Stimulated activated CD8-positive, alpha-beta memory T cell treated with anti-CD3 and anti-CD28 coated beads, Interleukin-2, amount 100 ng/mL, for 48 hours (primary cell): ENCODE results near the gene GSAP.

Experiments
- DNase-seq, 2 donors: peaks; one replicate each; pipeline ENCODE4 v3.0.0-alpha.2; 2020; ENCODE audit warnings: low read depth in 2 of 2

Gene GSAP

DNA sequence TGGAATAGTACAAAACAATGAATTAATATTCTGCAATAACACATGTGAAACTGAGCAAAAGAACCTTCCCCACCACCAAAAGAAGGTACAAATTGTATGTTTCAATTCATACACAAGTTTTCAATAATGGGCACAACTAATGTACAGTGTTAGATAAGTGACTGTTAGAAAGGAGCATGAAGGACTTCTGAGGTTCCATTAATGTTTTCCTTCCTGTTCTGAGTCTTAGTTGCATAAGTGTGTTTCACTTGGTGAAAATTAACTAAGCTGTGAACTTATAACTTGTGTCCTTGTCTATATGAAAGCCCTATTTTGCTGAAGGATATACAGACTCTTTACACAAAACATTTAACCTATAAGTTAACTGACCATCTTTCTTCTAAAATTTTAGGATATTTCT lies 8.2 kb downstream of the GSAP start:
- no peak for DNase-seq

DNA sequence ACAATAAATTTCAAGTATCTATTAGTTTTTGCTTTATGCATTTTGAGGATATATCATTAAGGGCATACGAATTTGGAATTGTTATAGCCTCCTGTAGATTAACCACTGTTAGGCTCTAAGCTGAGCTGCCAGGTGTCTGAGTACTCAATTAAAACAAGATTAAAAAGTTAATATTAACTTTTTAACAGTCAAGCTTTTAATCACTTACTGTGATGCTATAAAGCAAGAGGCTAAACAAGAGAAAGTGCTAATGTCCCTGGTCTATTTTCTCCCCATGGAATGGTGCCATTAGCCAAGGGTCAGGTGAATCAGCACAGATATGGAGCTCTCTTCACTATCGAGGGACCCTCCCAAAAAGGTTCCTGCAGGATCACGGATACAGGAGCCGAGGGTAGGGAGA lies 9.7 kb downstream of the GSAP start:
- DNase-seq = no peak

DNA sequence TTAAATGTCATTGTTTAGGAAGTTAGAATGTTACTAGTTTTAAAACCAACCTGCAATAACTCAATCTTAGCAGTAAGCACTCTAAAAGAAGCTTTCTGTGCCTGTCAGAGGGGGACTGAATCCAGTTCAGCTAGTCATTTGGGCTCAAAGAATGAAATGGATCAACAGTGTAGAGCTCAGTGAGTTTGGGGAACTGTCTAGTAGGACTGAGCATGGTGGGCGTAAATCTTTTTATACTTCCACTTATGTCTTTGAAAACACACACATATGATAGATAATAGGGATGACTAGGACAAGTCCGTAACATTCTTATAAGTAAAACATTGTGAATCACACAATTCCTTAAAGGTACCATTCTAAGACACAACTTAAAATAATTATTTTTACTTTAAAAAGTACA lies 11.5 kb downstream of the GSAP start:
- DNase-seq = no peak

DNA sequence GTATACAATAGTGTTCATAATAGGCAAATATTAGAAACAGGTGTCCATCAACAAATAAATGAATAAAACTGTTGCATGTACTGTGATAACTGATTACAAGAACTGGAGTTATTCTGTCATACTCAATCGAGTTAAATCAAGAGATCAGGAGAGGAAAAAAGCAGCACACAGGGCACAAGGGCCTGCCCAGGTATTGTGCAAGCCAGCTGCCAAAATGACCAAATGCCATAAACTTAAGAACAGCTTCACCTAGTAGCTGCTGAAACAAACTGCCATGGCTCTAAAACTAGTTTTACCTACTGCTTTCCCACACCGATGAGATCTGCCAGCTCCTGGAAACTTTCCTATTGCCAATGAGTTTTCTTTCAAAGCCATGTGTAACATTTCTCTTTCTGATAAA lies 12.2 kb downstream of the GSAP start:
- no peak for DNase-seq

DNA sequence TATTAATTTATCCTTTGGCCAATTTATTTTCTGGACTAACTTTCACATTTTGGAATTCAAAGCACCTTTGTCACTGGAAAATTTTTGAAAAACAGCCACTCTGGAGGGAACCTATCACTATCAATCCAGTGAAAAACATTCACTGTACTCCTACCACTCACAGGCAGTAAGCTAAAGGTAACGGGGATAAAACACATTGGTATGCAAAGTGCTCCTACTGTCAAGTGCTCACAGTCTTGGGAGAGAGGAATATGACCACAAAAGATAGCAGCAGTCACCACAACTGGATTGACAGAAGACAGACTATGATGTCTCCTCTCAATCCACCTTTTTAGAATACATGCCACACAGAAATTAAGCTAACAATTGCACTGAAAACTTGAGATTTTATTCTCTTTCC lies 13.3 kb downstream of the GSAP start:
- DNase-seq = no peak

DNA sequence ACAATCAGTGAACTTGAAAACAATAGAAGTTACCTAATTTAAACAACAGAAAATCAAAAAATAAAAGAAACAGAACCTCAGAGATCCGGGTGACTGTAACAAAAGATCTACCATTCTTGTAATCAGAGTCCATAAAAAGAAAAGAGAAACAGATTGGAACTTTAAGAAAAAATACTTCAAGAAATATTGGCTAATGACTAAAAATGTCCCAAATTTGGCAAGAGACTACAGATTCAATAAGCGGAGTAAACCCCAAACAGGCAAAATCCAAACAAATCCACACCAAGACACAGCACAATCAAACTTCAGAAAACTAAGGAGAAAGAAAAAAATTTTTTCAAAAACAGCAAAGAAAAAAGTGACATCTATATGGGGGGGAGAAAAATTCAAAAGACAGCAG lies 15.1 kb downstream of the GSAP start:
- no peak for DNase-seq

DNA sequence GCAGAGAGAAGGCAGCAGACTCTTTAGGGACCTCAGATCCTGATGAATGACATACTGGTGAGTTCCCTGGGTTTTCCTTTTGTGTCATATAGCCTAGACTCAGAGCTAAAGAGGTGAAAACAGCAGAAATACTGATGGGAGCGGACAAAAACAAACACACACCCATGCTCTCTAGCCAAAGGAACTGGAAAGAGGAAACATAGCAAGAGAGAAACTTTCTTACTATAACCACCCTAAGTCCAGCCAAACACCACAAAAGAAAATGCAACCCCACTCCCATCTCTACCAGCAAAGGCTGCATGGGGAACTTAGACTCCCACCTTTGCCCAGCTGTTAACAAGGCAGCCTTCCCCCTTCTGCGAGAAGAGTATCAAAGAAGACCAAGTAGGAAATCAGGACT lies 16.3 kb downstream of the GSAP start:
- no peak for DNase-seq

DNA sequence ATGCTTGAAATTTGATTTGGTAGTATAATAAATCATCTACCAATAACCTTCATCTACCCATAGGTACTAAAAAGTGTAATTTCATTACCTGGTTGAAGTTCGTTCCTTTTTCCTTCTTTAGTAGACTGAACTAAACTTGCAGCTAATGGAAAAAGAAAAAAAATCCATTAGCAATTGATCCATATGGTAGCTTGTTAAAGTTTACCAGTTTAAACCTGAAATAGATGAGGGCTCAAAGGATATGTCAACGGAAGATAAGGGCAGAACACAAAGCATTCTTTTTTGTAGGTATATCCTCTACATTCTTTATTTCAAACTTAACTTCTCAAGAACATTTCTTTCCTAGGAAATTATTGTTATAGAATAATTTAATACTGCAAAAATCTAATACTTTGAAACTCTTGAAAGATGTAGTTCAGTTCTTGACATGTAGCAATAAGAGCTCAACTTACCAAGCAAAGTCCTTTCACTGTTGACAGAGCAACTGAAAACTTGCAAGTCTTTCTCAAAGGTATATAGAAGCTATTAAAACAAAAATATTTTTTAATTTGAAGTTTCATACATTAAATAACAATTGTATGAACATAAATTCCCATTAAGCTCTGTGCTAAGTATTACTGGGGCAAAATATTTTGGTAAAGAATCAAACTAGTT lies 19.1 kb downstream of the GSAP start:
- DNase-seq = no peak

DNA sequence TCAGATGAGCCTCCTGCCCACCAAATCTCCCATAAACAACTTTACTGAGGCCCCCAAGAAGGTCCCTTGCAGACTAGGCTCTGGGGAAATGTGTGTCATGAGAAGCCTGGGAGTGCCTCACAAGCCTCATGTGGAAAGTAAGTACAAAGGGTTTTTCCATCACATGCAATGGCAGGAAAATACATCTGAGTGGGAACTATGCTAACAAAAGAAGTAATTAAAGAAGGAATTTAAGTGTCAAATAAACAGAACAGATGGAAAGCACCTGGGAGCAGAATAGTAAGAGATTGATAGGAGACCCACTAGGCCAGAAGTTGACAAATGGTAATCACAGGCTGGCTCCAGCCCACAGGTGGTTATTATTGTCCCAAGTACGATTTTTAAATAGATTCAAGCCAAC lies 20.5 kb downstream of the GSAP start:
- DNase-seq = no peak

DNA sequence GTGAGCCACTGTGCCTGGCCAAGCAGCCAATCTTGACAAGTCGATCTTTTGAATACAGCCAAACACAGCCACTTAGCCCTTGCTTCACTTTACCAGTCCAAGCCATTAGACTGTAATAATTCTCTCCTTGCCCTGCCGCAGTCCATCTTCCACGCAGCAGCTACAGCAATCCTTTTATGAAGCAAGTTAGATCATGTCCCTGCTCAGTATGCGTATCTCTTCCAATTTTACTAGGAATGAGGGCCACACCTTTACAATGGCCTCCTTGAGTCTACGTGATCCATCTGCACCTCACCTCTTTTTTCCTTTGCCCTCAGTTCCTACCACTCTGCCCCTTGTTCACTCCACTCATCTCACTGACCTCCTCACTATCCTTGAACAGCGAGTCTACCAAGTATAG lies 22.2 kb downstream of the GSAP start:
- DNase-seq = no peak

DNA sequence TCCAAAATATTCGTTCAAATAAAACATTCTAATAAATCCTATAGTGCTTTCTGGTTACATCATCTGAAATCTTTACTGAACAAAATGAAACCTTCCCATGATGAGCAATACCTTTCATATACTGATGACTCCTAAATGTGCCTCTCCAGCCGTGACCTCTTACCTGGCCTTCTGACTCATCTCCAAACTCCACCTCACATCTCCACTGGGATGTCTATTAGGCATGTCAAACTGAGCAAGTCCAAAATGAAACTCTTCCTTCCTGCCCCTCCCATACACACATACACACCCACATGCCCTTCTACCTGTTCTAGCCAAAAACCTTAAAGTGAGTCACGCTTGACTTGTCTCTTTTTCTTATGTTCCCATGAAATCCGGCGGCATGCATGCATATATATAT lies 22.9 kb downstream of the GSAP start:
- no peak for DNase-seq

DNA sequence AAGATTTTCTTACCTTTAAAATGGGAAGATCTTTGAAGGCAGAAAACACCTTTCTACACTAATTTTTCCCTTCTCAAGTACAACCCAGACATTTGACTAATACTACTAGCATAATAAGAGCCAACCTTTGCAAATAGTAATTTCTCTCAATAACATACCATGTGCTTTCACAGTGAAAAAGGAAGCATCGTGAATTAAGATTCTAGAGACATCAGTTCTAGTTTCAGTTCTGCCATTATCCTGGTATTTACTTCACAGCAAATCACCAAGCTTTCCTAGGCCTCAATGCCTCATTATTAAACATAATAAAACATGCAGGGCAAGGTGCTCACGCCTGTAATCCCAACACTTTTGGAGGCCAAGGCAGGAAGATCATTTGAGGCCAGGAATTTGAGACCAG lies 24.9 kb downstream of the GSAP start:
- DNase-seq = no peak

DNA sequence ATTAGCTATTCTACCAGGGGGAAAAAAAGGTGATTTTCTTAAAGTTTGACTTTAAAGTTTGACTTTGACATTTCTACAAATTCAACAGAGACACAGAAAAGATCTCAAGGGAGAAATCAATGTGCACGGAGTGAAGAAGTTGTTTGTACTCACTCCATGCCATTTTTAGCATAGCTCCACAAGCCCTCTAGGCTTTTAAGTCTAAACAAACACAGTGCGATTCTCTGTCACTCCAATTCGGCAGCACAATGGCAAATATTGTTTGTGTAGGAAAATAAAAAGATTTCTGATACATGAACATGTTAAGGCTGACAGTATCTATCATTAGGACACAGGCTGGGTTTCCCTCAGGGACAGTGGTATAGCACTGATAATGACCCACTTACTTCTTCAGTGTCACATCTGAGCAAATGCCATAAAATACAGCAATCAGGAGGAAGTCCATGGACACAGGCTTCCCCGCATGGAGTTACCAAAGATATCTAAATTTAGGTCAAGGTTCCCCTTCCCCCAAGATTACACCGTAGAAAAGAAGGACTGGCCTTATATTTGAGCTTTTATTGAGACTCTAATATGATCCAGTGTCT lies 28.0 kb downstream of the GSAP start:
- DNase-seq = no peak

DNA sequence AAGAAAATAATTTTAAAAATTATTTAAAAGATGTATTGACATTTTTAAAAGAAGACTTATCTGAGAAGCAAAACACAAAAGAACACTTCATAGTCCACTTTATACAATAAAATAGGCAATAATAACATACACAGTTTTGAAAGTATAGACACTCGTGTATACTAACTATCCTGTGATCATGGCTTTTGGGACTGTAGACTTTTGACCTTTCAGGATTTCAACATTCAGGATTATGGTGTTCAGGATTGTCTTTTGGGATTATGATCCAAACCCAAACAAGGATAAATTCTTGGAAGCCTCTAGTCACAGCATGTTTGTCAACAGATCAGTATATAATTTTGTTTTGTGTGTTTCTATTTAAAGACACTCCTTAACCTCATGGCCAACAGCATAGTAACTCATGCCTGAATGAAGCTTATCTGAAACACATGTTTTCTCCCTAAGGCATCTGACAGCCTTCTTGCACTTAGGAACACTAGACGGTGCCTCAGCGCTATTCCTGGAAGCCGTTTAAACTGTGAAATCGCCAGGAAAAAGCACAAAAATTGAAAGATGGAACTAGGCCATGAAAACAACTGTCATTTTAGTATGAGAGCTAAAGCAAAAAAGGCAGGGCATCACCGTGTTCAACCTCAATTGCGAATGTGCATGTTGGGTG lies 29.9 kb downstream of the GSAP start:
- no peak for DNase-seq

DNA sequence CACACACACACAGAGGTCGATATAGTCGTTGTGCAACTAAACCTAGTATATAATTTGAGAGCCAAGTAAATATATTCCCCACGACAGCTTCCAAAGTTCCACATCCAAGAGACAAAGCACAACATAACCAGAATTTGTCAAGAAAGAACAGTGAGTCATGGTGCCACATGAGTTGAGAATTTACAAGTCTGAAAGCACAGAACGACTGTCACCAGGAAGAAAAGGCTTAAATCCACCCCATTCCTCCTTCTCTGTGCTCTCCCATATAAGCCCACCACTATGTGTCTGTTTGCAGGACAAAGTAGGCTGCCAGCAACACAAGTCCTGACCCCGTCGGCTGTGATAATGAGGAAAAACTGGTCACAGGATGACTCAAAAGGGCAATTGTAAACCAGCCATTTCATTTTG lies 32.8 kb downstream of the GSAP start:
- DNase-seq = no peak

DNA sequence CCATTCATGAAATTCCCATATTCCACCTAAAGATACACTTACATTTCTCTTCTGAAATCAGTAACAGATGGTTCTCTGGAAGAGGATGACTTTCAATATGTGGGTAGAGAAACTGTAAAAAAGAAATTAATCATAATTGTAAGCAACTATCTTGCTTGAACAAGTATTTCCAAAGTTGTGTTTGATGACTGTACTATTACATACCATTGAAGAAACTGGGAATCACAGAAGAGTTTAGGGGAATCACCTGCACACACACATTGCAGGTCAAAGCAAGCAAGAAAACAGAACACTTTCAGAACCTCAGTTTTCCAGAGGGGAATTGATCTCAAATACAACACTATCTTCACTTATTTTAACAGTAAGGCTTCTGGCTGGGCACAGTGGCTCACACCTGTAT lies 33.6 kb downstream of the GSAP start:
- DNase-seq = no peak

DNA sequence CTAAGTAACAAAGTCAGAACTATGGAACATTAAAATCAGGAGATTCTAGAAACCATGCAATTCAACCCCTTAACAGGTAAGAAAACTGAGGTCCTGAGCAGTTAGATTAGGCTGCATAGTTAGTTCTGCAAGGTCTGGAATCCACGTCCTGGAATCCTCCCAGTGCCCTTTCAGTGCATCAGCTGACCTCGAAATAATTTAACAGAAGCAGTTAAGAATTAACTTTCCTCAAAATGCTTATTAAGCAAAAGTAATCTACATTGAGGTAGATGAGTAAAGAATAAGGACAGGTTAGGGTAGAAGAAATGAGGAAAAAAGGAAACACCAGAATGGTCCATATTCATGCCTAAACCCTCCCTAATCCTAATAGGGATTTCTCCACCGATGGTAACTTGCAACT lies 37.6 kb downstream of the GSAP start:
- no peak for DNase-seq

DNA sequence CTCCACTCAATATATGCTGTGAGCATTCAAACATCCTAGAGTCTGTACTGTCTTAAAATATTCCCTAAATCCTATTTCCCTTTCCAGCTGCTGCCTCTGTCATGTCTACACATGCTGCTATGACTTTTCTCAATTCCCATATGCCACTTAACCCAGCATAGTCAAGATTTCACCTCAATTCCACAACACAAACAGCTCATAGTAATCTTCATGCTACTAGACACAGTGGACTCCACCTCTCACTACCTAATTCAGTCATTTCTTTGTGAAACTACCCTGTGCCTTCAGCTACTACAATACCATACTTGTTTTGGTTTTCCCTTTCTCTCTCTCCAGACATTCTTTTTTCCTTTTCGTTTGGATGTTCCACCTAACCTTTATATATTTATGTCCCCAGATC lies 45.5 kb downstream of the GSAP start:
- DNase-seq = no peak

DNA sequence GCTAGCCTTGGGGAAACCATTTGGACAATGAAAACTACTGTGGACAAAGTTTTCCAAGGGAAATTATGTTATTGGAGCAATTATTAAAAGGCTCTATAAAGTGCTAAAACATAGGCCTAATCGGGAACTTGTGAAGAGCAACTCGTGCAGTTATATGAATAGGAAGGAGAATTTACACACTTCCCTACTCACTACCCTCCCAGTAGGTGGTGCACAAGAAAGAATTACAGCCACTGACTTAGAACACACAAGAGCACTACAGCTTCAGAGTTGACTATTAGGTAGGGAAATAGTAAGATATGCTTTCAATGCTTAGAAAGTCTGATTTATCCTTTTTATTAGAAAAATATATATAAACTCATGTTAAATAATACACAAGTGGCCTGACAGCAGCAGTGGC lies 47.2 kb downstream of the GSAP start:
- no peak for DNase-seq

DNA sequence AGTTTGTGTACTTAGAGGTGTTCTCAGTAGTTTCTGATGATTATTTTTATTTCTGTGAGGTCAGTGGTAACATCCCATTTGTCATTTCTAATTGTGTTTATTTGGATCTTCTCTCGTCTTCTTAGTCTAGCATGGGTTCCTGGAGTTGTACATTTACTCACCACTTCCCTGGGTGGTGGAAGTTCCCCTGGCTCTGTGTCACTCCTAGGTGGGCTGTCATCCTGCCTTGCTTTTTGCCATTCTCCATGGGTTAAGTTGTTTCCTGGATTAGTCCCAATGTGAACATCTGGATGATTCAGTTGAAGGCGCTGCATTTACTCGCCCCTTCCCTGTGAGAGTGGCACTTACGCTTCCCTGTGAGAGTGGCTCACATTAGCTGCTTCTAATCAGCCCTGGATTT lies 48.2 kb downstream of the GSAP start:
- DNase-seq = no peak

DNA sequence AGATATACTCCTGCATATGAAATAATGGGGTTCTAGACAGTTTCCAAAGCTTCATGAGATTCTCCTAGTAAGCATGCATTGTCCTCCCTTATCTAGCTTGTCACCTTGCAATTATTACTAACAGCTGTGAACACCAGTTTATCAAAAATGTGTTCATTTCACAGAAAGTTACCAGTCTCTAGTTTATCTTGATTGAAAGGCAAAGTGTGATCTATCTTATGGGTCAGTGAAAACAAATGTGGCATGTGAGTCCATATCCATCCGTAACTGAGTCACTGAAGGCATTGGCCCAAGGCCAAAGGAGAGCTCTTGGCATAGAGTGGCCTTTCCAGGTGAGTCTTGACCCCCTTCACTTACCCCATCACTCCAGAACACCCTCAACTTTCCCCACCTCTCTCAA lies 53.2 kb downstream of the GSAP start:
- no peak for DNase-seq

DNA sequence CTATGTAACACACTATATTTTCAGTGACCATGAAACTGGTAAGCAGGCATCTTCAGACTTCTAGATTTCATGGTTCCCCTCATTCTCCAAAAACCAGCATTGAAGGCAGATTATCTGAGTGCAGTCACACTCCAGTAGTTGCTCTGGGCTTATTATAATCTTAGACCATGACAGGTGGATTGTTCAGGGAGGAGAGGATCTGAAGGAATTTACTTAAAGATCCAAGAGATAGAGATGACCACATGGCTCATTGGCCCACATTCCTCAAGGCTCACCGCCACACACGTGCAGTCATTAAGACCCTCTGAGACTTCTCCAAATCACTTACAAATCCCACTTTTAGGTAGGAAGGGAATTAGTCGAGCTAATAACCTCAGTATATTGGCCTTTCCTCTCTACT lies 55.2 kb downstream of the GSAP start:
- DNase-seq = no peak

DNA sequence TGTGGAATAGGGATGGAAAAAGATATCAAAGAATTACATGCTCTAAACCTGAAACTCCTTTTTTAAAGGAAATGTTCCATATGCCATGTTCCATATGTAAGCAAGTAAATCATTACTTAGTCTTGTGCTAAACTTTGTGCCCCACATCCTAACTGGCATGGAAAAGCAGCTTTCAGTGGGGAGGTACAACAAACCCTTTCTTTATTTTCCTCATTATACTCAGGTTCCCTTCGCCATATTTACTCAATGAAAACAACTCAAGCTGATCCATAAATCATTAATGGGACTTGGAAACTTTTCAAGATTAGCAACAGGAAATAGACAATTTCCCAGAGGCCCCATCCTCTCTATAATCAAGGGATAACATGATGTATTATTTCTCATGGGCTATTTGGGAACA lies 56.0 kb downstream of the GSAP start:
- no peak for DNase-seq

DNA sequence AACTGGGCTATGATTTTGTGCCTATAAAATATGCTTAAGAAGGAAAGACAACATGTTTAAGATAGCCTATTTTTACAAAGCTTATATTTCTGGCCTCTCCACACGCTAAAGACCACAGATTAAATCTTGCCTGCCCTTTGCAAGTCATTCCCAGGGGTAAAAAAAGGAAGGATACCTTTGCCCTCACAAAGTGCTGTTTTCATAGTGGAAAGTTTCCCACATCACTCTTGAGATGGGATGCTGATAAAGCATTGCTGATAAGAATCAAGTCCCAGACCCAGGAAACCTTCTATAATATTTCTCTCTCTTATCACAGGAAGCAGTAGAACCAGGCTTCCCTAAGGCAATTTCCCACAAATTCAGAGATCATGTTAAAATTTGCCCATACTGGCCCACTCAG lies 56.5 kb downstream of the GSAP start:
- no peak for DNase-seq
